HepG2 (cell line): ENCODE results near the gene EMC8. TPM values are rescaled to one million over a fixed set of nuclear protein-coding genes. Genes with fewer than 3 reads are reported as not detected.

Experiments
- FOXA1 ChIP-seq, 2 experiments: fragments of 450-650 bp in 1 of 2; sonication (generic) in 1 of 2; formaldehyde crosslinking in 1 of 2; IDR thresholded peaks; 2 replicates each; pipeline versions ENCODE4 v1.4.0 to v1.6.1; 2016 to 2020; ENCODE audit warnings: missing genetic modification reagents in 1 of 2
- JUND ChIP-seq: sonication (generic); formaldehyde crosslinking; IDR thresholded peaks from 2 replicates; pipeline ENCODE4 v1.8.0; 2022; ENCODE audit warnings: mild to moderate bottlenecking, missing genetic modification reagents
- KDM1A ChIP-seq: IDR thresholded peaks from 2 replicates; pipeline ENCODE4 v1.6.1; 2016; ENCODE audit warnings: missing compliant biosample characterization
- NCOR1 ChIP-seq: fragments of 200-600 bp; sonication (generic); IDR thresholded peaks from 2 replicates; pipeline ENCODE4 v1.7.0; 2017; ENCODE audit warnings: antibody characterized with exemption, low read length, borderline replicate concordance
- ZC3H13 ChIP-seq: sonication (generic); formaldehyde crosslinking; IDR thresholded peaks from 2 replicates; pipeline ENCODE4 v1.8.1; 2023; ENCODE audit warnings: mild to moderate bottlenecking, missing genetic modification reagents, moderate library complexity
- ZNF224 ChIP-seq: sonication (generic); formaldehyde crosslinking; IDR thresholded peaks from 2 replicates; pipeline ENCODE4 v1.5.0; 2020; ENCODE audit warnings: mild to moderate bottlenecking, missing genetic modification reagents
- ZNF292 ChIP-seq: sonication (generic); formaldehyde crosslinking; IDR thresholded peaks from 2 replicates; pipeline ENCODE4 v1.8.1; 2022; ENCODE audit warnings: mild to moderate bottlenecking, low read depth, missing genetic modification reagents, borderline replicate concordance
- ZNF558 ChIP-seq: sonication (generic); formaldehyde crosslinking; IDR thresholded peaks from 2 replicates; pipeline ENCODE4 v1.9.0; 2022; ENCODE audit warnings: mild to moderate bottlenecking, missing genetic modification reagents, borderline replicate concordance
- ZNF749 ChIP-seq: sonication (generic); formaldehyde crosslinking; IDR thresholded peaks from 2 replicates; pipeline ENCODE4 v1.8.0; 2022; ENCODE audit warnings: mild to moderate bottlenecking, missing genetic modification reagents, moderate library complexity, borderline replicate concordance
- ZNF878 ChIP-seq: sonication (generic); formaldehyde crosslinking; IDR thresholded peaks from 2 replicates; pipeline ENCODE4 v1.8.1; 2023; ENCODE audit warnings: mild to moderate bottlenecking, missing genetic modification reagents, moderate library complexity
- ZSCAN12 ChIP-seq: sonication (generic); formaldehyde crosslinking; IDR thresholded peaks from 2 replicates; pipeline ENCODE4 v1.9.0; 2021; ENCODE audit warnings: mild to moderate bottlenecking, missing genetic modification reagents
- polyA plus RNA-seq, 8 experiments: library from polyadenylated mRNA; depleted of rRNA in 3 of 8; stranded (reverse) in 7 of 8; unstranded in 1 of 8; fragments of >200 nt; fragmentation: Illumina TruSeq in 4 of 8; extraction: Trizol in 4 of 8; gene quantifications; 2 replicates each; pipeline versions ENCODE4 v1.2.1 to v1.2.3, GENCODE V29; 2011 to 2016; ENCODE audit warnings: low read depth in 4 of 8, missing spikeins in 1 of 8, mixed read lengths in 1 of 8; ENCODE audit not compliant: insufficient read depth in 1 of 8
- total RNA-seq, 5 experiments: library from RNA; depleted of rRNA; stranded (reverse); fragments of >200 nt; fragmentation: Illumina TruSeq; extraction: Trizol; gene quantifications; 2 replicates each; pipeline ENCODE4 v1.2.3, GENCODE V29; 2016; ENCODE audit warnings: low read depth in 1 of 5
- TF ChIP-seq, protein P1 (sequence below): sonication (generic); formaldehyde crosslinking; IDR thresholded peaks from 2 replicates; pipeline ENCODE4 v1.8.1; 2023; ENCODE audit warnings: mild to moderate bottlenecking, missing genetic modification reagents, borderline replicate concordance
- TF ChIP-seq, protein P2 (sequence below): sonication (generic); formaldehyde crosslinking; IDR thresholded peaks from 2 replicates; pipeline ENCODE4 v1.9.0; 2021; ENCODE audit warnings: missing genetic modification reagents, borderline replicate concordance
- TF ChIP-seq, protein P3 (sequence below): sonication (generic); formaldehyde crosslinking; IDR thresholded peaks from 2 replicates; pipeline ENCODE4 v1.8.1; 2023; ENCODE audit warnings: missing genetic modification reagents, mild to moderate bottlenecking, borderline replicate concordance
- TF ChIP-seq, protein P4 (sequence below), 2 experiments: fragments of 450-650 bp in 1 of 2; sonication (generic) in 1 of 2; formaldehyde crosslinking; IDR thresholded peaks; 2 replicates each; pipeline versions ENCODE4 v1.5.0 to v1.8.0; 2020 to 2022; ENCODE audit warnings: mild to moderate bottlenecking in 1 of 2, missing genetic modification reagents in 1 of 2
- TF ChIP-seq, protein P5 (sequence below): sonication (generic); formaldehyde crosslinking; IDR thresholded peaks from 2 replicates; pipeline ENCODE4 v1.4.0; 2020; ENCODE audit warnings: mild to moderate bottlenecking, missing genetic modification reagents
- TF ChIP-seq, protein P6 (sequence below): sonication (generic); formaldehyde crosslinking; conservative IDR thresholded peaks from 2 replicates; pipeline ENCODE4 v1.8.1; 2023; ENCODE audit warnings: missing genetic modification reagents
- TF ChIP-seq, protein P7 (sequence below): sonication (generic); formaldehyde crosslinking; IDR thresholded peaks from 2 replicates; pipeline ENCODE4 v1.4.0; 2020; ENCODE audit warnings: missing genetic modification reagents, borderline replicate concordance

The EMC8 gene
- total and polyA plus RNA-seq, 2 of the 13 experiments (the other 11 are each of a cell fraction or from before 2014, with no cell fraction given) = 55.0 to 76.0 TPM

DNA sequence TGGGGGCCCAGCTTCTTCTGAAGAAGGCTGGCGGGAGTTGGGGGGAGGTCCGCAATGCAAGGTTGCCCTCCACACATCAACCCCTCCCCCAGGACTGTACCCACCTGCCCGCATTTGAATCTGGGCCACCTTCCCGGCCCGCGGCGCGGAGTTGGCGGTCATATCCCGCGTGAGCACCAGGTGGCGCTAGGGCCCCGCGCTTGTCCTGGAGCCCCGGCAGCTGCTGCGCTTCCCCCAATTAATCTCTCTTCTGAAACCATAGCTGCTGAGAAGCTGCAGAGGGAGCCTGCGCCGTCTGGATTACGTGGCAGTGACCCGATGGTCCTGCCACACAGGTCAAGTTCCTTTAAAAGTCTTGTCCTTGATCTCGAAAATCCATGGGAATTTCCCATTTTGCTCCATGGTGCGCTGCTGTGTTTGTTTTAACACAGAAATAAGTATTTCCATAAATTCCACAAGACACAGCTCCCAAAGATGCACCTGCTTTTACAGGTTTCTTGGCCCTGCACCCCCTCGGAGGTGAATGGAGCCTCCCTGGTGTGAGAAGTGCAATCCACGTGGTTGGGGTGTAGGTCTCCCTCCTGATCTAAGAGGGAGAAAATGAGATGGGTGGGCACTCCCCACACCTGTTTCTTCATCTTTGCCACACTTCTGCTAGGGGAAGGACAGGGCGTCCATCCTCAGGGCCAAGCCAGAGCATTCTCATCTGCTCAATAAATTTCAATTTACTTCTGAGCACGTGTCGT lies 22.2 kb upstream of the EMC8 start (continued):
- TF ChIP-seq, protein P1, sequence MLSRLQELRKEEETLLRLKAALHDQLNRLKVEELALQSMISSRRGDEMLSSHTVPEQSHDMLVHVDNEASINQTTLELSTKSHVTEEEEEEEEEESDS (CRISPR knock-in tag) = no peak
- TF ChIP-seq, protein P2, sequence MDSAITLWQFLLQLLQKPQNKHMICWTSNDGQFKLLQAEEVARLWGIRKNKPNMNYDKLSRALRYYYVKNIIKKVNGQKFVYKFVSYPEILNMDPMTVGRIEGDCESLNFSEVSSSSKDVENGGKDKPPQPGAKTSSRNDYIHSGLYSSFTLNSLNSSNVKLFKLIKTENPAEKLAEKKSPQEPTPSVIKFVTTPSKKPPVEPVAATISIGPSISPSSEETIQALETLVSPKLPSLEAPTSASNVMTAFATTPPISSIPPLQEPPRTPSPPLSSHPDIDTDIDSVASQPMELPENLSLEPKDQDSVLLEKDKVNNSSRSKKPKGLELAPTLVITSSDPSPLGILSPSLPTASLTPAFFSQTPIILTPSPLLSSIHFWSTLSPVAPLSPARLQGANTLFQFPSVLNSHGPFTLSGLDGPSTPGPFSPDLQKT (CRISPR knock-in tag) = no peak
- TF ChIP-seq ZNF292 (CRISPR knock-in tag) = no peak
- no peak for TF ChIP-seq ZNF749
- TF ChIP-seq, protein P3, sequence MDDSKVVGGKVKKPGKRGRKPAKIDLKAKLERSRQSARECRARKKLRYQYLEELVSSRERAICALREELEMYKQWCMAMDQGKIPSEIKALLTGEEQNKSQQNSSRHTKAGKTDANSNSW (CRISPR knock-in tag) = no peak
- TF ChIP-seq, protein P4, sequence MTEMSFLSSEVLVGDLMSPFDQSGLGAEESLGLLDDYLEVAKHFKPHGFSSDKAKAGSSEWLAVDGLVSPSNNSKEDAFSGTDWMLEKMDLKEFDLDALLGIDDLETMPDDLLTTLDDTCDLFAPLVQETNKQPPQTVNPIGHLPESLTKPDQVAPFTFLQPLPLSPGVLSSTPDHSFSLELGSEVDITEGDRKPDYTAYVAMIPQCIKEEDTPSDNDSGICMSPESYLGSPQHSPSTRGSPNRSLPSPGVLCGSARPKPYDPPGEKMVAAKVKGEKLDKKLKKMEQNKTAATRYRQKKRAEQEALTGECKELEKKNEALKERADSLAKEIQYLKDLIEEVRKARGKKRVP (CRISPR knock-in tag; IDR thresholded peaks at IDR 0.05) = no peak
- TF ChIP-seq ZNF224 (CRISPR knock-in tag) = no peak
- no peak for TF ChIP-seq KDM1A (CRISPR knock-in tag)
- no peak for TF ChIP-seq FOXA1 (IDR thresholded peaks at IDR 0.05)
- no peak for TF ChIP-seq FOXA1 (CRISPR knock-in tag; IDR thresholded peaks at IDR 0.05)
- TF ChIP-seq ZSCAN12 (CRISPR knock-in tag) = no peak
- TF ChIP-seq ZNF558 (CRISPR knock-in tag) = no peak
- no peak for TF ChIP-seq JUND (CRISPR knock-in tag)
- TF ChIP-seq, protein P5, sequence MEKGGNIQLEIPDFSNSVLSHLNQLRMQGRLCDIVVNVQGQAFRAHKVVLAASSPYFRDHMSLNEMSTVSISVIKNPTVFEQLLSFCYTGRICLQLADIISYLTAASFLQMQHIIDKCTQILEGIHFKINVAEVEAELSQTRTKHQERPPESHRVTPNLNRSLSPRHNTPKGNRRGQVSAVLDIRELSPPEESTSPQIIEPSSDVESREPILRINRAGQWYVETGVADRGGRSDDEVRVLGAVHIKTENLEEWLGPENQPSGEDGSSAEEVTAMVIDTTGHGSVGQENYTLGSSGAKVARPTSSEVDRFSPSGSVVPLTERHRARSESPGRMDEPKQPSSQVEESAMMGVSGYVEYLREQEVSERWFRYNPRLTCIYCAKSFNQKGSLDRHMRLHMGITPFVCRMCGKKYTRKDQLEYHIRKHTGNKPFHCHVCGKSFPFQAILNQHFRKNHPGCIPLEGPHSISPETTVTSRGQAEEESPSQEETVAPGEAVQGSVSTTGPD = no peak
- TF ChIP-seq ZNF878 = no peak
- TF ChIP-seq NCOR1 = no peak
- TF ChIP-seq ZC3H13 (CRISPR knock-in tag) = no peak
- TF ChIP-seq, protein P6, sequence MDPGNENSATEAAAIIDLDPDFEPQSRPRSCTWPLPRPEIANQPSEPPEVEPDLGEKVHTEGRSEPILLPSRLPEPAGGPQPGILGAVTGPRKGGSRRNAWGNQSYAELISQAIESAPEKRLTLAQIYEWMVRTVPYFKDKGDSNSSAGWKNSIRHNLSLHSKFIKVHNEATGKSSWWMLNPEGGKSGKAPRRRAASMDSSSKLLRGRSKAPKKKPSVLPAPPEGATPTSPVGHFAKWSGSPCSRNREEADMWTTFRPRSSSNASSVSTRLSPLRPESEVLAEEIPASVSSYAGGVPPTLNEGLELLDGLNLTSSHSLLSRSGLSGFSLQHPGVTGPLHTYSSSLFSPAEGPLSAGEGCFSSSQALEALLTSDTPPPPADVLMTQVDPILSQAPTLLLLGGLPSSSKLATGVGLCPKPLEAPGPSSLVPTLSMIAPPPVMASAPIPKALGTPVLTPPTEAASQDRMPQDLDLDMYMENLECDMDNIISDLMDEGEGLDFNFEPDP (CRISPR knock-in tag) = no peak
- TF ChIP-seq, protein P7, sequence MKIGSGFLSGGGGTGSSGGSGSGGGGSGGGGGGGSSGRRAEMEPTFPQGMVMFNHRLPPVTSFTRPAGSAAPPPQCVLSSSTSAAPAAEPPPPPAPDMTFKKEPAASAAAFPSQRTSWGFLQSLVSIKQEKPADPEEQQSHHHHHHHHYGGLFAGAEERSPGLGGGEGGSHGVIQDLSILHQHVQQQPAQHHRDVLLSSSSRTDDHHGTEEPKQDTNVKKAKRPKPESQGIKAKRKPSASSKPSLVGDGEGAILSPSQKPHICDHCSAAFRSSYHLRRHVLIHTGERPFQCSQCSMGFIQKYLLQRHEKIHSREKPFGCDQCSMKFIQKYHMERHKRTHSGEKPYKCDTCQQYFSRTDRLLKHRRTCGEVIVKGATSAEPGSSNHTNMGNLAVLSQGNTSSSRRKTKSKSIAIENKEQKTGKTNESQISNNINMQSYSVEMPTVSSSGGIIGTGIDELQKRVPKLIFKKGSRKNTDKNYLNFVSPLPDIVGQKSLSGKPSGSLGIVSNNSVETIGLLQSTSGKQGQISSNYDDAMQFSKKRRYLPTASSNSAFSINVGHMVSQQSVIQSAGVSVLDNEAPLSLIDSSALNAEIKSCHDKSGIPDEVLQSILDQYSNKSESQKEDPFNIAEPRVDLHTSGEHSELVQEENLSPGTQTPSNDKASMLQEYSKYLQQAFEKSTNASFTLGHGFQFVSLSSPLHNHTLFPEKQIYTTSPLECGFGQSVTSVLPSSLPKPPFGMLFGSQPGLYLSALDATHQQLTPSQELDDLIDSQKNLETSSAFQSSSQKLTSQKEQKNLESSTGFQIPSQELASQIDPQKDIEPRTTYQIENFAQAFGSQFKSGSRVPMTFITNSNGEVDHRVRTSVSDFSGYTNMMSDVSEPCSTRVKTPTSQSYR (CRISPR knock-in tag) = no peak; the same call in 1 of the 2 replicates
